Erythroblast (primary cell): ENCODE results near the gene SPATS2L.

Source experiments
- GATA1 ChIP-seq: IDR thresholded peaks from 2 replicates; pipeline ENCODE4 v1.6.1; 2011; ENCODE audit warnings: low read depth, mild to moderate bottlenecking, control low read depth, low read length, moderate library complexity
- POLR2A ChIP-seq: IDR thresholded peaks from 2 replicates; pipeline ENCODE4 v1.6.1; 2011; ENCODE audit warnings: mild to moderate bottlenecking, low read length

- TF ChIP-seq POLR2A (no peak), GATA1 (no peak)
These were observed 9.4 kb upstream of the SPATS2L start for GRCh38 chr2:200297100-200297499.
